Activated naive CD8-positive, alpha-beta T cell treated with anti-CD3 and anti-CD28 coated beads, Interleukin-2, amount 50 U/mL, for 16 hours (primary cell): ENCODE data around the gene PRPF8.
"Not testable (repeated sequence)": the region's sequence is repeated elsewhere in the genome, so short reads cannot be mapped to it uniquely, and the experiment has no call there.

Experiments
- DNase-seq: peaks from one replicate; pipeline ENCODE4 v3.0.0-alpha.2; 2020; ENCODE audit warnings: low read depth, low spot score

Gene PRPF8

DNA sequence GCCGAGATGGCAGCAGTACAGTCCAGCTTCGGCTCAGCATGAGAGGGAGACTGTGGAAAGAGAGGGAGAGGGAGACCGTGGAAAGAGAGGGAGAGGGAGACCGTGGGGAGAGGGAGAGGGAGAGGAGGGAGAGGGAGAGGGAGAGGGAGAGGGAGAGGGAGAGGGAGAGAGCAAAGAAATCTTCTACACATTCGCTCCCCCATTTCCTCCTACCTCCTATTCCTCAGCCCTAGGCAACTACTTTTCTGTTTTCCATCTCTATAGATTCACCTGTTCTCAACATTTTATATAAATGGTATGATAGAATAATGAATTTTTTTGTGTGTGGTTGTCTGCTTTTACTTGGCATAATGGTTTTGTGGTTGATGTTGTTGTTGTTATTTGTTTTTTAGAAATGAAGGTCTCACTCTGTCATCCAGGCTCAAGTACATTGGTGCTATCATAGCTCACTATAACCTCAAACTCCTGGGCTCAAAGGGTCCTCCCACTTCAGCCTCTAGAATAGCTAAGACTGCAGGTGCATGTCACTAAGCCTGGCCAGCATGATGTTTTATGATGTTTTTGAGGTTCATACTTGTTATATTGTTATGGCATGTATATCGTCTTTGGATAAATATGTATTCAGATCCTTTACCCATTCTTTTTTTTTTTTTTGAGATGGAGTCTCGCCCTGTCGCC, 6.0 kb upstream of the PRPF8 start:
- no peak for DNase-seq

DNA sequence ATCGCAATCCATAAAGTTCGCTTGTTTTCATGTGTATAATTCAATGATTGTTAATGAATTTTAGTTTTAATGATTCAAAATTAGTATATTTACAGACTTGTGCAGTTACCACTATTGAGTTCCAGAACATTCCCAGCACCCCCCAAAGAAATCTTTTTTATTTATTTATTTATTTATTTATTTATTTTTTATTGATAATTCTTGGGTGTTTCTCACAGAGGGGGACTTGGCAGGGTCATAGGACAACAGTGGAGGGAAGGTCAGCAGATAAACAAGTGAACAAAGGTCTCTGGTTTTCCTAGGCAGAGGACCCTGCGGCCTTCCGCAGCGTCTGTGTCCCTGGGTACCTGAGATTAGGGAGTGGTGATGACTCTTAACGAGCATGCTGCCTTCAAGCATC, 3.7 kb upstream of the PRPF8 start:
- not testable (repeated sequence) for DNase-seq

- DNase-seq: no peak
Observed at GRCh38 chr17:1686086-1686485, 1.4 kb upstream of the PRPF8 start.

- no peak for DNase-seq
Observed at GRCh38 chr17:1683459-1683858, 1.2 kb downstream of the PRPF8 start.

DNA sequence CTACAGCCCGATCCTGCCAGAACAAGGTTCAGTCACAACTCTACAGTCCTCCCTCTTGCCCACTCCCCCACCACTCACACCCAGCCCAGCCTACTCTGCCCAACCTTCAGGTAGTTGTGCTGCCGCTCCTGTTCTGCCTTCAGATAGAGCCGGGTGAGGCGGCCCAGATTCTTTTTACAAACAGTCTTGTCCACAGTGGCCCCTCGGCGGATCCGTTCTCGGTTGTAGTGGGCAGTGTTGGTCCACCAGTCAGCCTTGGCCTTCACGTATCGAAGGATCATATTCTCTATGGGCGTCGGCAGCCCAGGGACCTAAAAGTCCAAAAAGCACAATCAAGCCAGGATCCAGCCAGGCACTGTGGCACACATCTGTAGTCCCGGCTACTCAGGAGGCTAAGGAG, 8.3 kb downstream of the PRPF8 start:
- no peak for DNase-seq

DNA sequence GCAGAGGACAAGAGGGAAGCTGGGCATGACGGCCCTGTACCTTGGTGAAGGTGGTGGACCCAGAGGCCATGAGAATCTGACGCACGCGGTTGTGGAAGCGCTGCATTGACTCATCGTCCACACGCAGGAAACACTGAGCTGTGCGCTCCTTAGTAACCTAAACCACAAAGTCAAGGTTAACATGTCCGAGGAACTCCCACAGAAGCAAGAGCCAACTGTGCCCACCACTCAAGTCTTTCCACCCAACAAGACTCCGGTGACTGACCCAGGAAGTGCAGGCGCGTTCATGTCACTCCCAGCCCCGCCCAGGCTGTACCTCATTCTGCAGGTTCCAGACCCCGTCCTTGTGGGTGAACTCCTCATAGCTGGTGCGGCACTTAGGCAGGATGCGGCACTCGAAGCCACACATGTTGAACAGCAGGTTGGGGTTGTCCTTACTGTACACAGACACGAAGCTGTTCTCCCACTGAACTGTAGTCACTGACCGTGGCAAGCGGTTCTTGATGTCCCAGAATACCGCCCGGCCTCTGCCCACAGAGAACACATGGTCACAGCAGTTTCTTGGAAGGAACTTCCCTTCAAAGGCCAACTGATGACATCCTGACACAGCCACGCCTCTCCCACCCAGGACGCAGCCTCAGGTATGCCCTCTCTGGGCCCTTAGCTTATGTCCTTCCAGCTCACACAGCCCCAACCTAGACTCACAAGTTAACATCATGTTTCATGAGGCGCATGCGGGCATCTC, 11.5 kb downstream of the PRPF8 start:
- no peak for DNase-seq

GRCh38 chr17:1663934-1664333, 20.7 kb downstream of the PRPF8 start:
- DNase-seq: not testable (repeated sequence)

GRCh38 chr17:1661045-1661444, 23.6 kb downstream of the PRPF8 start:
- DNase-seq: no peak

GRCh38 chr17:1658100-1658499, 26.6 kb downstream of the PRPF8 start:
- no peak for DNase-seq

GRCh38 chr17:1653735-1654134, 30.9 kb downstream of the PRPF8 start:
- DNase-seq: no peak

- not testable (repeated sequence) for DNase-seq
Observed at GRCh38 chr17:1652794-1653193, 31.9 kb downstream of the PRPF8 start.

- DNase-seq: no peak
Observed at GRCh38 chr17:1651559-1651844, 33.2 kb downstream of the PRPF8 start.

- DNase-seq: no peak
Observed at GRCh38 chr17:1650731-1651558, 33.7 kb downstream of the PRPF8 start.

- no peak for DNase-seq
Observed at GRCh38 chr17:1649844-1650501, 34.7 kb downstream of the PRPF8 start, which contains the start of gene RILP. TSS of gene RILP (minus strand) at chr17:1649866. CDS start at chr17:1649804, 62 bp downstream.

- DNase-seq: peak; percentile 78
Observed at GRCh38 chr17:1648963-1649843, 35.5 kb downstream of the PRPF8 start.

DNA sequence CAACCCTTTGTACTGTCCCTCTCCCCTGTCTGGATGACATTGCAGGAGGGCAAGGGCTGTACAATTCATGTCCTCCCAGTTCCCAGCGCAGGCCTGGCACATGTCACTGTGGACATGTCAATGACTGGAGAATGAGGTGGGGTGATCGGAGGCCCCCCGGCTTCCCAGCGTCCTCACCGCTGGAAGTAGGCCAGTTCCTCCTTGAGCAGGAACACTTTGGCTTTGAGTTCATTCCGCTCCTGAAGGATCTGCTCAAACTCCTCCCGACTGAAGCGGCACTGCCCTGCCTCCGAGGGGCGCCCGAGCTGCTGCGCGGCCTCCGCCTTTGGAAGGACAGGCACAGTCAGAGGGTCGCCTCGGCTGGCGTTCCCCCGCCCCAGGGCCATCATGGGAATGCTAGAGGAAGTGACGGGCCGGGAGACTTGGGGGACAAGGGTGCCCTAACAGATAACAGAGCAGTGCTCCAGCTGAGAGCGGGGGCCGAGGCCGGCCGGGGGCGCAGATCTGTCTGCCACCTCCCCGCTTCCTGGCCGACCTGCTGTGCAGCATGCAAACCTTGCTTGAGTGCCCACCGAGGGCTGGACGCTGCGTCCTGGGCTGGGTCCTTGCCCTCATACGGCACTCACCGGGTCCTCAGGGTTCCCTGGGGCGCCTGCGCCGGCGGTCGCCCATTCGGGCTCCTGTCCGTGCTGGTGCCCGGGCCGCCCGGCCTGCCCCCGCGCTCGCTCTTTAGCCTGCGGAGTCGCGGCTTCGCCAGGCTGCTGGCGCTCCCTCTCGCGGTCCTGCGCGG, 36.3 kb downstream of the PRPF8 start:
- no peak for DNase-seq

DNA sequence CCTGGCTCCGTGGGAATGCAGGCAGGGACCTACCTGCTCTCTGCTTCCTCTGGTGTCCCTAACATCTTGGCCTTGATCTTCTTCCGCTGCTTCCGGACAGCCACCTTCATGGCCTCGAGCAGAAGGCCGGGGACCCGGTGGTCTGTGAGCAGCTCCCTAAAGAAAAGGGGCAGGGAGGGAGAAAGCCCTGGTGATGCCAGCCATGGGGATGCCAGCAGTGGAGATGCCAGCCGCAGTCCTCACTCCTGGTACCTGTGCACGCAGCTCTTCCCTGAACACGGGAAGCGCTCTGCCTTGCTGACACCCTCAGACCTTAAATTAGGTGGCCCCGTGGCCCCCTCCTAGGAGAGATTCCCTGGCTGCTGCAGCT, 36.9 kb downstream of the PRPF8 start:
- DNase-seq: no peak

DNA sequence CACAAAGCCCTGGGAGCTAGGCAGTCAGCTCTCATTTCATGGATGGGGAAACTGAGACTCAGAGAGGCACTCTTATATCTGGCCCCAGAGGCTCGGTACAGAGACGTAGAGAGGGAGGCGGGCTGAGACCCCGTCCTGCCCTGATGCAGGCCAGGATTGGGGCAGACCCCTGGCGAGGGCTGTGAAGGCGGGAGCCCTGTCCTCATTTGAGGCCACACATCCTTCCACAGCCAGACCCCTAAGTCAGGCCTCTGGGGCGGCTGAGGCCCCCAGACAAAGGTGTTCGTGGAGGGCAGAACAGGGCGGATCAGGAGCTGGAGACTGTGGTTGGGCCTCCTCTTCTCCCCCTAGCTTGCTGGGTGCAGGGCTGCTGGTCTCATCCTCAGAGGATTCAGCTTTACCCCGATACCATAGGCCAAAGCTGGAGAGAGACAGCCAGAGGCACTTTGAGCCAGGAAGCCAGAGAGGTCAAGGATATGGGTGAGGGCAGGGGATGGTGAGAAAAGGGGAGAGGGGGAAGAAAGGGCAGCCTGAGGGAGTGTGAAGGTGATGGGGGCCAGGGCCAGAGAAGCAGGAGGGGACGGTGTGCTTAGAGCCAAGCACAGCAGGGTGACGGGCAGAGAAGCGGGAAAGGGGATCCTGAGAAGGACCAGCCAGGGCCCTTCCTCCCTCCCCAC, 38.3 kb downstream of the PRPF8 start:
- DNase-seq: no peak
